AG04449 (cell line): ENCODE data around the gene KCNQ1.
"Not testable (repeated sequence)": the region's sequence is repeated elsewhere in the genome, so short reads cannot be mapped to it uniquely, and the experiment has no call there.

Experiments
- CTCF ChIA-PET: fragments of 350-600 bp; formaldehyde crosslinking; extraction: SDS; loops from one replicate; lab custom pipeline; 2021; ENCODE audit warnings: antibody characterized with exemption; lab: Yijun Ruan, JAX
- POLR2A ChIA-PET: fragments of 400-600, 350-600 bp; formaldehyde crosslinking; extraction: SDS; loops from one replicate; lab custom pipeline; 2020; ENCODE audit warnings: antibody characterized with exemption, inconsistent platforms; lab: Yijun Ruan, JAX
- DNase-seq: peaks from one replicate; pipeline ENCODE4 v3.0.0-alpha.2; 2010; ENCODE audit warnings: low read depth, low spot score
- H3K4me3 ChIP-seq: 2 replicates; pipeline ENCODE4 v1.5.1; 2011; ENCODE audit warnings: low read depth, mild to moderate bottlenecking, control low read depth, low read length
- CTCF ChIP-seq: IDR thresholded peaks from one replicate; pipeline ENCODE4 v1.5.1; 2011; ENCODE audit warnings: mild to moderate bottlenecking, moderate library complexity, low read length, control low read depth, inconsistent platforms; ENCODE audit not compliant: insufficient read depth; ENCODE audit errors: missing control alignments

KCNQ1 gene

GRCh38 chr11:2609345-2609744 lies 164.5 kb downstream of the KCNQ1 start:
- TF ChIP-seq CTCF, result no peak
- H3K4me3 ChIP-seq, result no peak overlapping the region
- POLR2A ChIA-PET, result no interaction called here
- DNase-seq, result no peak
- CTCF ChIA-PET, result no interaction called here

GRCh38 chr11:2612884-2613571 lies 168.2 kb downstream of the KCNQ1 start:
- DNase-seq, result no peak
- no peak for TF ChIP-seq CTCF
- POLR2A ChIA-PET, result no interaction called here
- H3K4me3 ChIP-seq, result no peak overlapping the region
- CTCF ChIA-PET, result no interaction called here

GRCh38 chr11:2621894-2622293 lies 177.1 kb downstream of the KCNQ1 start:
- no peak for TF ChIP-seq CTCF
- H3K4me3 ChIP-seq, result no peak overlapping the region
- ChIA-PET CTCF (no interaction called here), POLR2A (no interaction called here)
- DNase-seq, result no peak

- ChIA-PET POLR2A (no interaction called here), CTCF (no interaction called here)
- DNase-seq, result no peak
- no peak overlapping the region for H3K4me3 ChIP-seq
- TF ChIP-seq CTCF, result no peak
These were observed 180.4 kb downstream of the KCNQ1 start for GRCh38 chr11:2625183-2625582.

GRCh38 chr11:2630679-2631078 lies 185.9 kb downstream of the KCNQ1 start:
- H3K4me3 ChIP-seq, result no peak overlapping the region
- no peak for TF ChIP-seq CTCF
- POLR2A ChIA-PET, result no interaction called here
- CTCF ChIA-PET, result no interaction called here
- DNase-seq, result no peak

- DNase-seq, result no peak
- ChIA-PET CTCF (no interaction called here), POLR2A (no interaction called here)
- no peak overlapping the region for H3K4me3 ChIP-seq
- no peak for TF ChIP-seq CTCF
These were observed 186.4 kb downstream of the KCNQ1 start for GRCh38 chr11:2631161-2631560.

GRCh38 chr11:2639763-2640162 lies 195.0 kb downstream of the KCNQ1 start:
- CTCF ChIA-PET, DNase-seq, H3K4me3 ChIP-seq, POLR2A ChIA-PET: not testable (repeated sequence)
